ENCODE results near the gene AGA.

AGA gene

DNA sequence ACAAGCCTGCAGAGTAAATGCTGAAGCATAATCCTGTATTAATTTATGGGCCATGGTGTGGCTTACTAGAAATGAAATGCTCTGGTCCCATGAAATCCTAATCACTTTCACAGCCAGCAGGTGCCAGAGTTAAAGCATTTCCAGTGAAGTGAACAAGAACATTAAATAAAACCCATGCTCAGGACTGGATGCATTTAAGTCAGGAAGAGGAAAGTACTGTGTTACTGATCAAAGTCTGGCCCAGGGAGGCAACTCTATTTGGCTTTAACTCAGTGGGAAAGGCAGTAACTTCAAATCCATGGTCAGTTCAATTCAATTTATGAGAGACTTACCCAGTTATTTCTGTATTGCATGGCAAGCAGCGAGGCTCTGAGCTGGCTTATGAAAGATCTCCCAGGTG, 29.2 kb downstream of the AGA start:
- WGBS (ENCODE audit: insufficient coverage, insufficient read length), result no CpG with 5 or more reads among the region's 1 CpG
- Histone ChIP-seq H3K27me3 (ENCODE audit: control insufficient read depth, insufficient read depth, low read length) (no peaks in the 10 kb centered on the region), H3K27ac (ENCODE audit: low read length) (no peak overlapping the region), H3K4me1 (ENCODE audit: control insufficient read depth, insufficient read depth, low read length) (no peaks in the 10 kb centered on the region), H3K4me3 (ENCODE audit: low read length) (no peak overlapping the region), H3K36me3 (ENCODE audit: control insufficient read depth, insufficient read depth, low read length) (no peaks in the 10 kb centered on the region), H3K9me3 (ENCODE audit: control insufficient read depth, insufficient read depth, low read length) (no peaks in the 10 kb centered on the region)
- DNase-seq (ENCODE audit: low read depth, low spot score), result no peak

DNA sequence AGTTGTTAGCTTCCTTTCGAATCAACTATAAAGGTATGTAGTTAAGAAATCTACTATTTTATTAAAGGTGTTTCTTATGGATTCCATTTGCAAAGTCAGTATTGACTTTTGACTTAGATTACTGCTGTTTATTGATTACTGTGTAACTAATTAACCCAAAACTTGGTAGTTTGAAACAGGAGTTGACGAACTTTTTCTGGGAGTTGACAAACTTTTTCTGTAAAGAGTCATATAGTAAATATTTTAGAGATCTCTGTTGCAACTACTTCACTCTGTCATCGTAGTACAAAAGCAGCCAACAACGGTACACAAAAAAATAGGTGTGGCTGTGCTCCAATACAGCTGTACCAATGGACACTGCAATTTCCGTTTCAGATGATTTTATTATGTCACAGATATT, 30.2 kb downstream of the AGA start:
- no peaks in the 10 kb centered on the region for H3K36me3 ChIP-seq (ENCODE audit: control insufficient read depth, insufficient read depth, low read length)
- H3K27me3 ChIP-seq (ENCODE audit: control insufficient read depth, insufficient read depth, low read length), result no peaks in the 10 kb centered on the region
- no peaks in the 10 kb centered on the region for H3K9me3 ChIP-seq (ENCODE audit: control insufficient read depth, insufficient read depth, low read length)
- no peak overlapping the region for H3K27ac ChIP-seq (ENCODE audit: low read length)
- DNase-seq (ENCODE audit: low read depth, low spot score), result no peak
- no peak overlapping the region for H3K4me3 ChIP-seq (ENCODE audit: low read length)
- WGBS (ENCODE audit: insufficient coverage, insufficient read length), result no CpG with 5 or more reads among the region's 5 CpGs
- no peaks in the 10 kb centered on the region for H3K4me1 ChIP-seq (ENCODE audit: control insufficient read depth, insufficient read depth, low read length)

DNA sequence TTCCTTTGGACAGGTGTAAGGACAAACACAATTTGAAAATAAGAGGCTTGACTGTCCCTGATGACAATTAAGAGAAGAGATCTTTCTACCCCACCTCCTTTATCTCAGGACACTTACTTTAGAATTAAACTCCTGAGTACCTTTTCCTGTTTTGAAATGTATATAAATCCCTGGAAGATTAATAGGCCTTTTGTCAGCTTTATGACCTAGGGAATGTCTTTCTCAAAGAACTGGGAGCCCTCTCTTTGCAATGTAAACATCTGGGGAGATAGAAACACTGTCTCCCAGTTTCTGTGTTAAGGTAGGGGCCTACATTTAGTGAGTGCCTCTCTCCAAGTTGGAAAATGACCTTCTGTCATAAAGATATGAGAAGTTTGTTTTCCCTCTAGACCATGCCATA, 31.7 kb downstream of the AGA start:
- no peaks in the 10 kb centered on the region for H3K9me3 ChIP-seq (ENCODE audit: control insufficient read depth, insufficient read depth, low read length)
- no peaks in the 10 kb centered on the region for H3K36me3 ChIP-seq (ENCODE audit: control insufficient read depth, insufficient read depth, low read length)
- H3K4me3 ChIP-seq (ENCODE audit: low read length), result no peak overlapping the region
- no peak for DNase-seq (ENCODE audit: low read depth, low spot score)
- no peaks in the 10 kb centered on the region for H3K27me3 ChIP-seq (ENCODE audit: control insufficient read depth, insufficient read depth, low read length)
- H3K27ac ChIP-seq (ENCODE audit: low read length), result no peak overlapping the region
- H3K4me1 ChIP-seq (ENCODE audit: control insufficient read depth, insufficient read depth, low read length), result no peaks in the 10 kb centered on the region

DNA sequence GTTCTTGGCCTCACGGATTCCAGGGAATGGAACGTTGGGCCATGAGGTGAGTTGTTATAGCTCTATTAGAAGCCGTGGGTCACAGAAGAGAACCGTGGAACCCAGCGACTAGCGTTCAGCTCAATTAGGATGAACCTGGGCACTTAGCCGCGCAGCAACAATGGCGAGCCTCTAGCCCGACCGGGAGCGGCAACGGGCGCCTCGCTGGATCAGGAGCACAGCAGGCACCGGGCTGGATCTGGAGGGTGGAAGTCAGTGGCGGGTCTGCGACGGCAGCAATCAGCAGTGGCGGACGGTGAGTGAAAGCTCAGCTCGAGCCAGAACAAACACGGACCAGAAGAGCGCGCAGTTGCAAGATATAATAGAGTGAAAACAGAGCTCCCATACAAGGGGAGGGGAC, 34.2 kb downstream of the AGA start:
- DNase-seq (ENCODE audit: low read depth, low spot score), result no peak
- Histone ChIP-seq H3K27ac (ENCODE audit: low read length) (no peak overlapping the region), H3K4me1 (ENCODE audit: control insufficient read depth, insufficient read depth, low read length) (no peaks in the 10 kb centered on the region), H3K27me3 (ENCODE audit: control insufficient read depth, insufficient read depth, low read length) (no peaks in the 10 kb centered on the region), H3K36me3 (ENCODE audit: control insufficient read depth, insufficient read depth, low read length) (no peaks in the 10 kb centered on the region), H3K4me3 (ENCODE audit: low read length) (no peak overlapping the region), H3K9me3 (ENCODE audit: control insufficient read depth, insufficient read depth, low read length) (no peaks in the 10 kb centered on the region)
- WGBS (ENCODE audit: insufficient coverage, insufficient read length), result no CpG with 5 or more reads among the region's 25 CpGs

DNA sequence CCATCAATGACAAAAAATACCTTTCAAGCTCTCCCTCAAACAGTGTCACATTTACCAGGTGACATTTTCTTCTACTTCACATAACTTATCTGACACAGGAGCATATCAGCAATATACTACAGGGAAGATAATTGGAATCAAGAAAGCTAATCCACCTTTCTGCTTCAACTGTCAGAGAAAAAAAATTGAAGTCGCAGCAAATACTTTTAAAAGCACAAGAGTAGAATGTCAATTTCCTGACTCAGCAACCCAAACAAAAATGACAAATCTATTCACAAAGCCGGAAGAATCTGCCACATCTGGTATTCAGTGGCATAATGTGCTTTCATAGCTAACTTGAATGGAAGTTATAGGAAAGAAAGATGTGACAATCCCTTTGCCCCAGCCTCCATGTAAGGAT, 36.7 kb downstream of the AGA start:
- DNase-seq (ENCODE audit: low read depth, low spot score), result no peak
- Histone ChIP-seq H3K27me3 (ENCODE audit: control insufficient read depth, insufficient read depth, low read length) (no peaks in the 10 kb centered on the region), H3K27ac (ENCODE audit: low read length) (no peak overlapping the region), H3K9me3 (ENCODE audit: control insufficient read depth, insufficient read depth, low read length) (no peaks in the 10 kb centered on the region), H3K4me1 (ENCODE audit: control insufficient read depth, insufficient read depth, low read length) (no peaks in the 10 kb centered on the region), H3K36me3 (ENCODE audit: control insufficient read depth, insufficient read depth, low read length) (no peaks in the 10 kb centered on the region), H3K4me3 (ENCODE audit: low read length) (no peak overlapping the region)
- WGBS (ENCODE audit: insufficient coverage, insufficient read length), result no CpG with 5 or more reads among the region's 2 CpGs

DNA sequence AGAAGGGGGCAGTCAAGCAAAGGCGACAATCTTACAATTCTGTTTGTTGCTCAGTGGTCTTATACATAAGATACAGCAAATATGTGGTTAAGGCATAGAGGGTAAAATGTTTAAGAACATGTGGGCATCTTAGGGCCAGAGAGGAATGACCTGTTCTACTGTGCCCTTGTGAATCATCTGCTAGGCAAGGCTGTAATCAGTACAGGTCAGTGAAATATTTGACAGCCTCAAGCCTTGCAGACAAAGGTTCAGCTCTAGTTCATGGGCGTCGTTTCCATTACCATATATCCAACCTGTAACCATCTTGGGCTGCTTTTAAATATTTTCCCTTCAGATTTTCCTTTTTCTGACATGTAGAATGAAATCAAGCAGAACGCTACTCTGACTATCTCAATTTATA, 37.3 kb downstream of the AGA start:
- Histone ChIP-seq H3K27ac (ENCODE audit: low read length) (no peak overlapping the region), H3K4me3 (ENCODE audit: low read length) (no peak overlapping the region), H3K27me3 (ENCODE audit: control insufficient read depth, insufficient read depth, low read length) (no peaks in the 10 kb centered on the region), H3K4me1 (ENCODE audit: control insufficient read depth, insufficient read depth, low read length) (no peaks in the 10 kb centered on the region), H3K36me3 (ENCODE audit: control insufficient read depth, insufficient read depth, low read length) (no peaks in the 10 kb centered on the region), H3K9me3 (ENCODE audit: control insufficient read depth, insufficient read depth, low read length) (no peaks in the 10 kb centered on the region)
- no peak for DNase-seq (ENCODE audit: low read depth, low spot score)
- WGBS (ENCODE audit: insufficient coverage, insufficient read length), result no CpG with 5 or more reads among the region's 4 CpGs

DNA sequence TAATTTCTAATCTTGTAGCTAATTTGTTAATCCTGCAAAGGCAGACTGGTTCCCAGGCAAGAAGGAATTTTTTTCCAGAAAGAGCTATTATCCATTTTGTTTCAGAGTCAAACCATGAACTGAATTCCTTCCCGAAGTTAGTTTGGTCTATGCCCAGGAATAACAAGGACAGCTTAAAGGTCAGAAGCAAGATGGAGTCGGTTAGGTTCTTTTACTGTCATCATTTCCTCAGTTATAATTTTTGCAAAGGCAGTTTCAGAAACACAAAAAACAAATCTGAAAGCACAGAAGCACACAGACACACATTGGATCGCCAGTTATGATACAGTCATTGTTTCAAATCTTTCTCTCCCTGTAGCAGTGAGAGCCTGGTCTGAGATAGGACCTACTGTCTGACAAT, 37.9 kb downstream of the AGA start:
- no peaks in the 10 kb centered on the region for H3K27me3 ChIP-seq (ENCODE audit: control insufficient read depth, insufficient read depth, low read length)
- WGBS (ENCODE audit: insufficient coverage, insufficient read length), result no CpG with 5 or more reads among the region's 3 CpGs
- H3K36me3 ChIP-seq (ENCODE audit: control insufficient read depth, insufficient read depth, low read length), result no peaks in the 10 kb centered on the region
- H3K9me3 ChIP-seq (ENCODE audit: control insufficient read depth, insufficient read depth, low read length), result no peaks in the 10 kb centered on the region
- no peak overlapping the region for H3K4me3 ChIP-seq (ENCODE audit: low read length)
- no peak for DNase-seq (ENCODE audit: low read depth, low spot score)
- no peak overlapping the region for H3K27ac ChIP-seq (ENCODE audit: low read length)
- H3K4me1 ChIP-seq (ENCODE audit: control insufficient read depth, insufficient read depth, low read length), result no peaks in the 10 kb centered on the region

DNA sequence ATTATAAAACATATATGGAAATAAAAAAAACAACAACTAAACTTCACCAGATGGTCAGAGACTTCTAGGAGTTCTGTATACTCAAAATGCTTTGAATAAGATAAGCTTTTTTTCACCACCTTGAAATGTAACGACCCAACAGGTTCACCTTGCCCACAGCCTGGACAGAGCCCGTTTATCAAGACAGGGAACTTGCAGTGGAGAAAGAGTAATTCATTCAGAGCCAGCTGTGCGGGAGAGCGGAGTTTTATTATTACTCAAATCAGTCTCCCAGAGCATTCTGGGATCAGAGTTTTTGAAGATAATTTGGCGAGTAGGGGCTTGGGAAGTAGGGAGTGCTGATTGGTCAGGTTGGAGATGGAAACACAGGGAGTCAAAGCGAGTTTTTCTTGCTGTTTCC, 38.5 kb downstream of the AGA start:
- WGBS (ENCODE audit: insufficient coverage, insufficient read length), result no CpG with 5 or more reads among the region's 6 CpGs
- Histone ChIP-seq H3K27ac (ENCODE audit: low read length) (no peak overlapping the region), H3K36me3 (ENCODE audit: control insufficient read depth, insufficient read depth, low read length) (no peaks in the 10 kb centered on the region), H3K4me1 (ENCODE audit: control insufficient read depth, insufficient read depth, low read length) (no peaks in the 10 kb centered on the region), H3K27me3 (ENCODE audit: control insufficient read depth, insufficient read depth, low read length) (no peaks in the 10 kb centered on the region), H3K9me3 (ENCODE audit: control insufficient read depth, insufficient read depth, low read length) (no peaks in the 10 kb centered on the region), H3K4me3 (ENCODE audit: low read length) (no peak overlapping the region)
- no peak for DNase-seq (ENCODE audit: low read depth, low spot score)

DNA sequence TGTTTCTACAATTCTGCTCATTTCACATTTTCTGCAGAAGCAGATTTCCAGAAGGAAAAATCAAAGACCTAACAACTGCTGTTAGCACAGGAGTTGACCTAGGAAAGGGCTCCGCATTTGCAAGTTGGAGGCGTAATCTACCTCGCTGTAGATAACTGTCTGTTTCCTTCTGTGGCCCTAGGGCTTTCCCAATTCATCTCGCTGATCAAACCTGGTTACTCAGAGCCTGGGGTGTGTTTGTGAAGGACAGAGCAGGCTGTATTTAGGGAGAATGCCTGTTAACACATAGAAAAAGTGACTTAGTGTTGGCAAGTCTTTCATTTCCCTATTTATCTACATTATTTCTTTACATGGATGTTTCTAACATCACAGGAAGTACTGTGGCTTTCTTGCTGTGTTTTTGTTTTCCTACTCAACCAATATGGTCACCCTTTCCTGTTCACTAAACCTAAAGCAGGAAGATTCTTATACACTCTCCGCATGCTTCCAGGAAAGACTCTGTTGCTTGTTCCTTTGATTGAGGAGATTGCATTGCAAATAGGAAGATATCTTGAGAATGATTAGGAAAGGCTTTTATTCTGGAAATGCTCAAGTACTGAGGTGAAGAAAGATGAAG, 40.5 kb downstream of the AGA start:
- no peaks in the 10 kb centered on the region for H3K4me1 ChIP-seq (ENCODE audit: control insufficient read depth, insufficient read depth, low read length)
- no peaks in the 10 kb centered on the region for H3K27me3 ChIP-seq (ENCODE audit: control insufficient read depth, insufficient read depth, low read length)
- no peak overlapping the region for H3K27ac ChIP-seq (ENCODE audit: low read length)
- no peak for DNase-seq (ENCODE audit: low read depth, low spot score)
- no peak overlapping the region for H3K4me3 ChIP-seq (ENCODE audit: low read length)
- WGBS (ENCODE audit: insufficient coverage, insufficient read length), result no CpG with 5 or more reads among the region's 5 CpGs
- no peaks in the 10 kb centered on the region for H3K9me3 ChIP-seq (ENCODE audit: control insufficient read depth, insufficient read depth, low read length)
- no peaks in the 10 kb centered on the region for H3K36me3 ChIP-seq (ENCODE audit: control insufficient read depth, insufficient read depth, low read length)

DNA sequence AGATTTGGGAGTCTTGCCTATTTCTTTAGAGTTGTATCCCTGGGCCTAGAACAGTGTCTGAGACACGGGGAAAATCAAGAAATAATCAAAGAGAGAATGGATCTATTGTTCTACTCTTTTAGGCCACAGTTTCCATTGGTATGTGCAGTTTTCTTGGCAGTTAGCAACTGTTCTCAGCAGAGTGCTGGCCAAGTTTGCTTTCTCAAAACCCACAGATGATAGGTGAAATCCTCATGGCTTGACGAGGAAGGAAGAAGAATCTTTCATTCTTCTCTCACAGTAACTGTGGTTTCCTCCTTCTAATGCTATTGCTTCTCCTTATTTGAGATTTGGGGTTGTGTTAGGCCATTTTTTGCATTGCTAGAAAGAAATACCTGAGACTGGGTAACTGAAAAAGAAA, 42.2 kb downstream of the AGA start:
- H3K4me1 ChIP-seq (ENCODE audit: control insufficient read depth, insufficient read depth, low read length), result no peaks in the 10 kb centered on the region
- WGBS (ENCODE audit: insufficient coverage, insufficient read length), result no CpG with 5 or more reads among the region's 2 CpGs
- no peak for DNase-seq (ENCODE audit: low read depth, low spot score)
- no peak overlapping the region for H3K27ac ChIP-seq (ENCODE audit: low read length)
- H3K27me3 ChIP-seq (ENCODE audit: control insufficient read depth, insufficient read depth, low read length), result no peaks in the 10 kb centered on the region
- no peaks in the 10 kb centered on the region for H3K9me3 ChIP-seq (ENCODE audit: control insufficient read depth, insufficient read depth, low read length)
- no peak overlapping the region for H3K4me3 ChIP-seq (ENCODE audit: low read length)
- H3K36me3 ChIP-seq (ENCODE audit: control insufficient read depth, insufficient read depth, low read length), result no peaks in the 10 kb centered on the region

DNA sequence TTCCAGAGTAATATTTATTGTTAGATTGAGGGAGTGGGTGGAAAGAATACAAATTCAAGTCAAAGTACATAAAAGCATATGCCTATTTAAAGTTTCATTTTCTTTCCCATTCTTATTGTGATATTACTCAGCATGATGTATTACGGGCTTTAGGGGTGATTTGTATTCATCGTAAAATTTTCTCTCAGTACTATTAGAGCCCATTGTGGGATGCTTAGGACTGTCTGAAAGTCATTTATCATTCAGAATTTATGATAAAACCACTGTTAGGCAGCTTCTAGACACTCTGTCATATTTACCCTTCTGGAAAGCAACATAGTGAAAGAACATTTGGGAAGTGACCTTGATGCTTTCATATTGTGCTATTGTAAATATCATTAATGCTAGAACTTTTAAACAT, 45.9 kb downstream of the AGA start:
- no peak overlapping the region for H3K4me3 ChIP-seq (ENCODE audit: low read length)
- no peak for DNase-seq (ENCODE audit: low read depth, low spot score)
- H3K27ac ChIP-seq (ENCODE audit: low read length), result no peak overlapping the region
- H3K36me3 ChIP-seq (ENCODE audit: control insufficient read depth, insufficient read depth, low read length), result no peaks in the 10 kb centered on the region
- no peaks in the 10 kb centered on the region for H3K27me3 ChIP-seq (ENCODE audit: control insufficient read depth, insufficient read depth, low read length)
- WGBS (ENCODE audit: insufficient coverage, insufficient read length), result no CpG with 5 or more reads among the region's 2 CpGs
- no peaks in the 10 kb centered on the region for H3K4me1 ChIP-seq (ENCODE audit: control insufficient read depth, insufficient read depth, low read length)
- H3K9me3 ChIP-seq (ENCODE audit: control insufficient read depth, insufficient read depth, low read length), result no peaks in the 10 kb centered on the region

Measured in iPS DF 6.9 (cell line).